ENCODE data around the gene VPS50.

Gene VPS50

GRCh38 chr7:93231799-93232672 lies at the start of gene VPS50:
Gene VPS50 (plus strand): TSS chr7:93232366. CDS start chr7:93232468, 102 bp downstream.
- peak; percentile 91 for DNase-seq (ENCODE audit: low read depth in 2 of 2)

DNA sequence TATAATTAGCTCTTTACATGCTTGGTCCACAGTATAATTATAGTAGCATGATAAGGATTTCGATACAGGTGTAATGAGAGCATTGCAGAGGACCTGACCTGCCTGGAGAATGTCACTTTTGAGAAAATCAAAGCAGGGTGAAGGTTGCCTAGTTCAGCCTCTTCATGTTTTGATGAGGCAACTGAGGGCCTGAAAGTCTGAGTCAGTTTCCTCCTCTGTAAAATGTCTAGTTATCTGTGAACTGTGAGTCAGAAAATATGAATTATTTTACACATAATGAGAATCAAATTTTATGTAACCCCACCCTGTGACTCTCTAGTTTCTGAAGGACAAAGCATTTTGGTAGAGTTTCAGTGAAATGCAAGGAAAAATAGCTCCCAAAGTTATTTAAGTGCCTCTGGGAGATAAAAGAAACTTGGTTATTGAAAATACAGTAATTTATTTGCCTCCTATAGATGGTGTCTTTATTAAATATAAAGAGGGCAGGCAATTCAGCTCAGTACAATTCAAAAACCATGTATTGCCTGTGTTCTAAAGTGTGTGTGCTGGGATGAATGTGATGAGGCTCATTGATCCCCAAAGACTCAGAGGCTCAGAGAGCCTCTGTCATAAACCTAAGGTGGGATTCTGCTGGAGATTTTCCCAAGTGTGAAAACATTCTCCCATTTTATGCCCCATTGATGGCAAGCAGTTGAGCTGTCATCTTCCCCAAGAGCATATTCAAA lies 46.7 kb upstream of the VPS50 start:
- DNase-seq (ENCODE audit: low read depth in 2 of 2): no peak

- no peak for DNase-seq (ENCODE audit: low read depth in 2 of 2)
Observed at GRCh38 chr7:93188870-93189634, 43.1 kb upstream of the VPS50 start.

DNA sequence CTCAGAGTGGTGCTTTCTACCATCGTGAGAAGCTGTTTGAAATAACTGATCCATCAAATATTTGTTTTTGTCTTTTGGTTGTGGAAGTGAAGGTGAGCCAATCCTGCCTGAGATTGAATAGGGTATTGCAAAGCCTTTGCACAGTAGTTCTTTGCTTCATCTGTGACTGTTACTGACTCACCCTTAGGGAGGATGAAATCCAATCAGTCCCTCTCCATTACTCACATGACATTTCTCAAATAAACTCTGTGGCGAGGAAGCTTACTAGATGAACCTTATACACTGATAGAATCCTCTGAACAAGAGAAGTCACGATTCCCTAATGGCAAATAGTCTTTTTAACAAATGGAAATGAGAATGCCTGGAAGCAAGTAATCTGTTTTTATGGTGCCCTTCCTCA lies 37.8 kb upstream of the VPS50 start:
- DNase-seq (ENCODE audit: low read depth in 2 of 2): no peak

GRCh38 chr7:93196336-93196735 lies 35.8 kb upstream of the VPS50 start:
- no peak for DNase-seq (ENCODE audit: low read depth in 2 of 2)

- DNase-seq (ENCODE audit: low read depth in 2 of 2): no peak
Observed at GRCh38 chr7:93198472-93198871, 33.7 kb upstream of the VPS50 start.

GRCh38 chr7:93202594-93203250 lies 29.4 kb upstream of the VPS50 start:
- no peak for DNase-seq (ENCODE audit: low read depth in 2 of 2)

DNA sequence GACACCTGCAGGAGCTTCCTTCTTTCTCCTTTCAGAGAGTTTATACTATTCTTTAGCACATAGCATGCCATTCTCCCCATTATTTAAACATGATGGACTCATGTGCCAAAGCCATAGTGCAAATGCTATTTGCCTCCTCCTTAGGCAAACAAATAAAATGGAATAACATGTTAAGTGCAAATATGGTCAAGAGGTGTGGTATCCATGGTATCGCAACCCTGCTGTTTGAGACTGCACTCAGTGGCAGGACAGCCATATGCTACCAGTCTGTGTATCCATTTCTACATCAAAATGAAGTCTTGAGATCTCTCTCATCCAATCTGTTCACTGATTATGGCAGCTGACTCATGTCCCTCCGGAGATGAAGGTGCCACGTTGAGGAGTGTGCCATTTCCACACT lies 28.7 kb upstream of the VPS50 start:
- DNase-seq (ENCODE audit: low read depth in 2 of 2): no peak

DNA sequence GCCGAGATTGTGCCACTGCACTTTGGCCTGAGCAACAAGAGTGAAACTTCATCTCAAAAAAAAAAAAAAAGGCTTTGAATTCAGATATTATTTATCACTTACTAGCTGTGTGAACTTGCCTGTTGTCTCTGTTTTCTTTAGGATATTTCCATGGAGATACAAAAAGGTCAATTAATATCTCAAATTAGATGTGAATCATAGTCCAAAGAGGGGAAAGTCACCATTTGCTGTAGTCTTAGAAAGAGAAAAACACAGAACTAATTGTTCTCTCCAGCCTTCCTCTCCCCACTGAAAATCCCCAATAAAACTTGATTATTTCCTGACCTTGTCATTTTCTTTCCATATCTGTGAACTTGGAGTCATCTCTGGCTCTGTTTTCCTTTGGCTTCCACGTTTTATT lies 27.1 kb upstream of the VPS50 start:
- no peak for DNase-seq (ENCODE audit: low read depth in 2 of 2)

GRCh38 chr7:93211228-93211818 lies 20.8 kb upstream of the VPS50 start:
- no peak for DNase-seq (ENCODE audit: low read depth in 2 of 2)

- DNase-seq (ENCODE audit: low read depth in 2 of 2): no peak
Observed at GRCh38 chr7:93212881-93213280, 19.3 kb upstream of the VPS50 start.

DNA sequence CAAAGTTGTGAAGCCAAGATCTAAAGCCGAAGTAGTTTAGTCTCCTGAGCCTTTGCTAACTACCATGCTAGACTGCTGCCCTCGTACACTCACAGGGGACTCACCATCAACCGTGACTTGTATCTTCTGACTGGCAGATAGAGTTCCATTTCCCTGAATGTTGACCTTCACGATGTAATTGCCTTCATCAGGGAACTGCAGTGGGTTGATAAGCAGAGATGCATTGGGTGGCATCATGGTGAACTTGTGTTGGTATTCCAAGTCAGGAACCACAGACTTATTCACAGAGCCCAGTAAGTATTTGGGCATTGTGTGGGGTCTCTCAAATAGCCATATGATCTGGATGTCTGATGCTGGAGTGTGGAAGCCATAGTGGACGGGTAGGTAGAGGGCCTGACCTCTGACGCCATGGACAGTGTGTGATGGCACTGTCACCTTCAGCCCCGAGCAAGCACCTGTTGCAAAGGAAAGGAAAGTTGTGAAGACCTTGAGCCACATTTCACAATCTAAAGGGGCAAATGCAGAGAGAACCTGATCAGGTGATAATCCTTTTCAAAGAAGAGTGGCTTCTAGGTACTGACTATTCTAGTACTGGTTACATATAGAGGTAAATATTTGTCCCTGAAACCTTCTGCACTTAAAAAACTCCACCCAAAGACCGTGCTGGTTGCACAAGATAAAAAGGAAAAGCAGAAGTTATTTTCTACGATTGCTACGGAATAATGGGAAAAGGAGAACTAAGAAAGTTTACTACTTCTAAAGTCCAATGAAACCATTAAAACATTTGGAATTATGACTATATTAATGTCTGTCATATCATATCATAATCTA lies 13.0 kb upstream of the VPS50 start:
- no peak for DNase-seq (ENCODE audit: low read depth in 2 of 2)

- no peak for DNase-seq (ENCODE audit: low read depth in 2 of 2)
Observed at GRCh38 chr7:93219868-93220267, 12.3 kb upstream of the VPS50 start.

GRCh38 chr7:93226310-93226709 lies 5.9 kb upstream of the VPS50 start, which contains the start of gene HEPACAM2:
Gene HEPACAM2 (minus strand): TSS chr7:93226469.
- DNase-seq (ENCODE audit: low read depth in 2 of 2): no peak

DNA sequence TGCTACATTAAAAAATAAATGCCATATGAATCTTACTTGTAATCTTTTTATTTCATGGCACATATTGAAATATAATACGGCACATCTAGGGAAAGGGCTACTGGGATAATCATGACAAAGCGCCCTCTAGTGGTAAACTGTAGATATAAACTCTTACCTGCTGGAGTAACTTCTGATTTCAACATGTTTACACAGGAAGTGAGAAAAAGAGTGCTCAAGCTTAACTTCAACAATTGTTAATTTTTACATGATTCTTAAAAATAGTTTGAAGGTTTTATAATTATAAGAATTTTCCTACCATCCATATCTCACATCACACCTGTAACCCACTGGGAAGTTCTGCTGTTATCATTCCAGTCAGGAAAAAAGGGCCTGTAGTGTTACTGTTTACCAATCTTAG lies 3.9 kb upstream of the VPS50 start:
- DNase-seq (ENCODE audit: low read depth in 2 of 2): peak; percentile 25 to 26

- no peak for DNase-seq (ENCODE audit: low read depth in 2 of 2)
Observed at GRCh38 chr7:93231259-93231658, 907 bp upstream of the VPS50 start.

DNA sequence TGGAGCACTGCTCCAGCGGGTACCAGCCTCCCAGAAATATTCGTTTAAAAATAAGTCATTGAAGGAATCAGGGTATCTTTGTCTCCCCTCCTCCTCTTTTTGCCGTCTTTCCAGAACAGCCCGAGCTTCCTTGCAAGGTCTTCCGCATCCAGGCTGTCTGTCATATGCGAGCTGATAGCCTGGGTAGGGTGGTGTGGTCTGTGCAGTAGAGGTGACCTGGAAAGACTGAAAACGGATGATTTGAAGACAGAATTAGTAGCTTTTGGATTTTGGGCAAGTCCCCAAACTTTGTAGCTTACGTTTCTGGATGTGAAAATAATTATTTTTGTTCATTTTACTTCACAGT lies 480 bp downstream of the VPS50 start:
- no peak for DNase-seq (ENCODE audit: low read depth in 2 of 2)

DNA sequence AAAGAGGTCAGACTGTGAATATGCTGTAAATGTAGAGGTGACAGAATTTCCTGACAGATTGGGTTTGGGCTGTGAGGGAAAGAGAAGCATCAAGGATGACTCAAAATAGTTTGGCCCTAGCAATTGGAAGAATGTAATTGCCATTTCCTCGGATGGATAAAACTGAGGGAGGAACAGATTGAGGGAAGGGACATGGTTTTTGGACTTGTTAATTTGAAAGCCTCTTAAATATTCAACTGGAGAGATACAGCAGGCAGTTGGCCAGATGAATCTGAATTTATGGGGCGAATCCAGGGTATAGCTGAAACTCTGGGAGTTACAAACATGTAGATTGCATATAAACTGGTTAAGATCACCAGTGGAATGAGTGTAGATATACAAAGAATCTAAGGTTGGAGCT lies 3.4 kb downstream of the VPS50 start:
- no peak for DNase-seq (ENCODE audit: low read depth in 2 of 2)

DNA sequence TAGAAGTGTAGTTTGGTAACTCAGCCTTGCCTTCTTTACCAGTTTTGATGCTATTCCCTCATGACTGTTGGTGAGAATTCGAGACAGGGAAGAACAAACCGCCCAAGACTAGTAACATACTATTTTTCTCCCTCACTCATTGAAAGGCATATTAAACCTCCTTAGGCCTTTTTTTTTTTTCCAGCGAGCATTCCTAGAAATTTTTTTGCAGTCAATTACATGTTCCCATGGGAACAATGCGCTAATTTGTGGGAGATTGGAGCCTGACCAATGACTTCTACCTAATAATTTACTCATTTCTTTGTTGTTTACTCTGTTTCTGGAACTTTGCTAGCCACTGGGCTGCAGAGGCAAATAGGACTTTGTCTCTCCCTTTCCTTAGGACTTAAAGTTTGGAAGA lies 6.0 kb downstream of the VPS50 start:
- DNase-seq (ENCODE audit: low read depth in 2 of 2): no peak

- no peak for DNase-seq (ENCODE audit: low read depth in 2 of 2)
Observed at GRCh38 chr7:93238748-93239147, 6.6 kb downstream of the VPS50 start.

DNA sequence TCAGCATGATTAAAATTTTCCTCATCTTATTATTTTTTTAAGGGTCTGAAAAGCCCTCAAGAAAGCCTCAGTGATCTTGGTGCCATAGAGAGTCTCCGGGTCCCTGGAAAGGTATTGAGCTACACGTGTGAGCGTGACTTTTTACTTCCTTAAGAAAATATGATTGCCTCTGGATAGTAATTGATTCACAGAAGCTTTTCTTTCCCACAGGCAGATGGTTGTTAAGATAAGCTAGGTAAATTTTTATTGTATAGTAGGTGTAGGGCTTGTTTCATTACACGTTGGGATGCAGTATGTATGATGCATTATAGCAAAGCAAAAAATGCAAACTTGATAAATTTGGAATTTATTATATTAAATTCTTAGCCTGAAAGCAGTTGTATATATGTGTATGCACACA lies 7.7 kb downstream of the VPS50 start:
- no peak for DNase-seq (ENCODE audit: low read depth in 2 of 2)
